Spleen (tissue), 7 donors: ENCODE data around the gene MPIG6B.

Source experiments
- CTCF ChIP-seq, 11 experiments: fragments of 200-600 bp in 7 of 11; fragments of 450-650 bp in 4 of 11; sonication (generic) in 4 of 11; IDR thresholded peaks in 8 of 11; conservative IDR thresholded peaks in 3 of 11; 1 replicate in 7 of 11; 2 replicates in 4 of 11; pipeline versions ENCODE4 v1.4.0 to v1.8.0; 2016 to 2021; ENCODE audit warnings: antibody characterized with exemption in 11 of 11, inconsistent platforms in 4 of 11, mild to moderate bottlenecking in 1 of 11
- POLR2A ChIP-seq, 3 donors: fragments of 450-650 bp; IDR thresholded peaks; one replicate each; pipeline ENCODE4 v1.5.1; 2017; ENCODE audit warnings: antibody characterized with exemption in 3 of 3, mild to moderate bottlenecking in 1 of 3
- donor health status: DM: no; HTN: no; CAD: no; lungs with moderate emphysema.
- donor health status: DM: no; HTN: no; CAD: no.
- donor health status: DM: no; HTN: no; CAD: no.

- TF ChIP-seq POLR2A (IDR thresholded peaks at IDR 0.05), result no peak
- no peak for TF ChIP-seq CTCF (IDR thresholded peaks at IDR 0.05 in 8 of 11, conservative IDR thresholded peaks at IDR 0.05 in 3 of 11)
Observed at GRCh38 chr6:31705931-31706330, 17.2 kb upstream of the MPIG6B start.
